Activated gamma-delta T cell treated with Interleukin-2 at 50 U/mL for 16 hours (primary cell): Measurements from ENCODE around the gene SBK1.
"Not testable (repeated sequence)": the region's sequence is repeated elsewhere in the genome, so short reads cannot be mapped to it uniquely, and the experiment has no call there.

Experiments
- DNase-seq: peaks from one replicate; pipeline ENCODE4 v3.0.0-alpha.2; 2020

The SBK1 gene

GRCh38 chr16:28310796-28311195 is 18.5 kb downstream of the SBK1 start:
- no peak for DNase-seq

- DNase-seq: no peak
Measured at GRCh38 chr16:28311413-28311812, 19.1 kb downstream of the SBK1 start.

- no peak for DNase-seq
Measured at GRCh38 chr16:28311913-28312312, 19.6 kb downstream of the SBK1 start.

- no peak for DNase-seq
Measured at GRCh38 chr16:28312327-28312726, 20.0 kb downstream of the SBK1 start.

- DNase-seq: no peak
Measured at GRCh38 chr16:28313587-28313986, 21.3 kb downstream of the SBK1 start.

GRCh38 chr16:28316054-28316453 is 23.7 kb downstream of the SBK1 start:
- DNase-seq: no peak

GRCh38 chr16:28317040-28317880 is 24.9 kb downstream of the SBK1 start:
- DNase-seq: peak; percentile 77

GRCh38 chr16:28318042-28318744 is 25.9 kb downstream of the SBK1 start:
- no peak for DNase-seq

- DNase-seq: no peak
Measured at GRCh38 chr16:28319476-28320022, 27.2 kb downstream of the SBK1 start.

GRCh38 chr16:28320023-28320561 is 27.8 kb downstream of the SBK1 start:
- DNase-seq: no peak

- no peak for DNase-seq
Measured at GRCh38 chr16:28320741-28321140, 28.4 kb downstream of the SBK1 start.

GRCh38 chr16:28321700-28322411 is 29.5 kb downstream of the SBK1 start:
- DNase-seq: no peak

- DNase-seq: no peak
Measured at GRCh38 chr16:28324235-28324886, 32.0 kb downstream of the SBK1 start.

GRCh38 chr16:28324887-28325279 is 32.6 kb downstream of the SBK1 start:
- no peak for DNase-seq

- peak; percentile 73 for DNase-seq
Measured at GRCh38 chr16:28326881-28327610, 34.7 kb downstream of the SBK1 start.

GRCh38 chr16:28330232-28330631 is 37.9 kb downstream of the SBK1 start:
- not testable (repeated sequence) for DNase-seq

GRCh38 chr16:28330981-28331380 is 38.7 kb downstream of the SBK1 start:
- DNase-seq: not testable (repeated sequence)

- DNase-seq: not testable (repeated sequence)
Measured at GRCh38 chr16:28332632-28333031, 40.3 kb downstream of the SBK1 start.

- DNase-seq: not testable (repeated sequence)
Measured at GRCh38 chr16:28335678-28336077, 43.4 kb downstream of the SBK1 start.

GRCh38 chr16:28336940-28337710 is 44.8 kb downstream of the SBK1 start:
- DNase-seq: not testable (repeated sequence)

GRCh38 chr16:28338230-28338629 is 45.9 kb downstream of the SBK1 start:
- not testable (repeated sequence) for DNase-seq
